Gastrocnemius medialis (tissue), 4 donors: Measurements from ENCODE around the gene MED4.

ENCODE experiments used
- POLR2A ChIP-seq, 2 donors: fragments of 450-650 bp; IDR thresholded peaks; one replicate each; pipeline ENCODE4 v1.6.1; 2017; ENCODE audit warnings: antibody characterized with exemption in 2 of 2, mild to moderate bottlenecking in 2 of 2, moderate library complexity in 2 of 2
- TF ChIP-seq, protein P1 (sequence below), 5 experiments: fragments of 450-650 bp in 3 of 5; fragments of 200-600 bp in 2 of 5; sonication (generic) in 2 of 5; IDR thresholded peaks in 4 of 5; conservative IDR thresholded peaks in 1 of 5; 1 replicate in 4 of 5; 2 replicates in 1 of 5; pipeline ENCODE4 v1.5.1; 2016 to 2019; ENCODE audit warnings: antibody characterized with exemption in 5 of 5, mild to moderate bottlenecking in 3 of 5, moderate library complexity in 3 of 5

DNA sequence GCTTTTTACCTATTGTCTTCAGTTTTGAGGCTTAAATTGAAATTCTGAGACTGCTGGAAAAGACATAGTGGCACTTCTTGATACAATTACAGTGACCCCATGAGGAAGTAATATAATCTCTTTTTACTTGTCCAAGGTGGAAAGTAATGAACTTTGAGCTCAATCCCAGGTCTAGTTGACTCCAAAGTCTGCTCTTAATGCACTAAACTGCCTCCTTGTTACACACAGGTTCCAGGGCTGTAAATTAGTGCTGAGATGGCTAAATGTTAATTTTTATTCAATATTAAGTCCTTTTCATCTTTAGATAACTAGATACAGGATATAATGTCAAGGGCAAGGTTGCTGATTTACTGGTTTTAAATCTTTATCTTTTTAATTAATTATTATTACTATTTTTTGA, 54.9 kb downstream of the MED4 start:
- TF ChIP-seq, protein P1, sequence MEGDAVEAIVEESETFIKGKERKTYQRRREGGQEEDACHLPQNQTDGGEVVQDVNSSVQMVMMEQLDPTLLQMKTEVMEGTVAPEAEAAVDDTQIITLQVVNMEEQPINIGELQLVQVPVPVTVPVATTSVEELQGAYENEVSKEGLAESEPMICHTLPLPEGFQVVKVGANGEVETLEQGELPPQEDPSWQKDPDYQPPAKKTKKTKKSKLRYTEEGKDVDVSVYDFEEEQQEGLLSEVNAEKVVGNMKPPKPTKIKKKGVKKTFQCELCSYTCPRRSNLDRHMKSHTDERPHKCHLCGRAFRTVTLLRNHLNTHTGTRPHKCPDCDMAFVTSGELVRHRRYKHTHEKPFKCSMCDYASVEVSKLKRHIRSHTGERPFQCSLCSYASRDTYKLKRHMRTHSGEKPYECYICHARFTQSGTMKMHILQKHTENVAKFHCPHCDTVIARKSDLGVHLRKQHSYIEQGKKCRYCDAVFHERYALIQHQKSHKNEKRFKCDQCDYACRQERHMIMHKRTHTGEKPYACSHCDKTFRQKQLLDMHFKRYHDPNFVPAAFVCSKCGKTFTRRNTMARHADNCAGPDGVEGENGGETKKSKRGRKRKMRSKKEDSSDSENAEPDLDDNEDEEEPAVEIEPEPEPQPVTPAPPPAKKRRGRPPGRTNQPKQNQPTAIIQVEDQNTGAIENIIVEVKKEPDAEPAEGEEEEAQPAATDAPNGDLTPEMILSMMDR (IDR thresholded peaks at IDR 0.05 in 4 of 5, conservative IDR thresholded peaks at IDR 0.05 in 1 of 5): no peak
- no peak for TF ChIP-seq POLR2A (IDR thresholded peaks at IDR 0.05)
